ENCODE results near the gene EMP1. TPM values are rescaled to one million over a fixed set of nuclear protein-coding genes. Genes with fewer than 3 reads are reported as not detected.

EMP1 gene
- total RNA-seq, 1 donor from 2014 or later: 286 TPM

DNA sequence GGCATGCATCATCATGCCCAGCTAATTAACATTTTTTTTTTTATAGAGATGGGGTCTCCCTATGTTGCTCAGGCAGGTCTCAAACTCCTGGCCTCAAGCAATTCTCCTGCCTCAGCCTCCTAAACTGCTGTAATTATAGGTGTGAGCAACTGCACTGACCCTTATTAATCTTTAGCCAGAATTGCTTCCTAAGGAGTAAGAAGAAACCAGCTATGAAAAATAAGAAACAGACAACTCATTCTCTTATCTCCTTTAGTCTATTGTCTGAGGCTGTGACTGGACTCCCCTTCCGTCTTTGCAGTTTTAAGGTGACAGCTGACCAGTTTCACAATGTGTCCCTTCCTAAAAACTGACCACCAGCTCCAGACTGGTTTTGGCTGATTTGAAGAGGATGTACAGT, 52.4 kb downstream of the EMP1 start:
- intact Hi-C loops (cut with DNase I): no loop called here

GRCh38 chr12:13250416-13250815, 53.9 kb downstream of the EMP1 start:
- ATAC-seq: no peak
- intact Hi-C loops (cut with DNase I): no loop called here

More for the DNA sequence above, 52.4 kb downstream of the EMP1 start:
- no peak for TF ChIP-seq CTCF (IDR thresholded peaks at IDR 0.05)
- DNase-seq: no peak
- H3K27me3 ChIP-seq: no peaks in the 10 kb centered on the region
- H3K4me1 ChIP-seq: no peaks in the 10 kb centered on the region
- no peak for ATAC-seq
- no peaks in the 10 kb centered on the region for H3K36me3 ChIP-seq
- no peaks in the 10 kb centered on the region for H3K9me3 ChIP-seq
- no peak overlapping the region for H3K4me3 ChIP-seq
- no peak overlapping the region for H3K27ac ChIP-seq

DNA sequence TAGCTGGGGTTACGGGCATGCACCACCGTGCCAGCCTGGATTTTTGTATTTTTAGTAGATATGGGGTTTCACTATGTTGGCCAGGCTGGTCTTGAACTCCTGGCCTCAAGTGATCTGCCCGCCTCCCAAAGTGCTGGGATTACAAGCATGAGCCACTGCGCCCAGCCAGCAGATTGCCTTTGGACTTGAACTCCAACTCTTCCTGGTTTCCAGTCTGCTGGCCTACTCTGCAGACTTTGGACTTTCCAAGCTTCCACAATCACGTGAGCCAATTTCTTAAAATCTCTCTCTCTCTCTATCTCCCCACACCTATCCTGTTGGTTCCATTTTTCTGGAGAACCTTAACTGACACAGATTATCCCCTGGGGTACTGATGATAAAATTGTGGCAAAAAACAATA, 55.0 kb downstream of the EMP1 start:
- DNase-seq: no peak
- no peak for ATAC-seq
- Histone ChIP-seq H3K4me1 (peaks cover 5% of the 10 kb centered on the region), H3K36me3 (no peaks in the 10 kb centered on the region), H3K27ac (no peak overlapping the region), H3K4me3 (no peak overlapping the region), H3K9me3 (no peaks in the 10 kb centered on the region), H3K27me3 (no peaks in the 10 kb centered on the region)
- no peak for TF ChIP-seq CTCF (IDR thresholded peaks at IDR 0.05)
- intact Hi-C loops (cut with DNase I): no loop called here

More at GRCh38 chr12:13250416-13250815, 53.9 kb downstream of the EMP1 start:
- no peaks in the 10 kb centered on the region for H3K9me3 ChIP-seq
- H3K36me3 ChIP-seq: no peaks in the 10 kb centered on the region
- H3K4me1 ChIP-seq: no peaks in the 10 kb centered on the region
- H3K4me3 ChIP-seq: no peak overlapping the region
- DNase-seq: no peak
- no peaks in the 10 kb centered on the region for H3K27me3 ChIP-seq
- TF ChIP-seq CTCF (IDR thresholded peaks at IDR 0.05): no peak
- H3K27ac ChIP-seq: no peak overlapping the region

DNA sequence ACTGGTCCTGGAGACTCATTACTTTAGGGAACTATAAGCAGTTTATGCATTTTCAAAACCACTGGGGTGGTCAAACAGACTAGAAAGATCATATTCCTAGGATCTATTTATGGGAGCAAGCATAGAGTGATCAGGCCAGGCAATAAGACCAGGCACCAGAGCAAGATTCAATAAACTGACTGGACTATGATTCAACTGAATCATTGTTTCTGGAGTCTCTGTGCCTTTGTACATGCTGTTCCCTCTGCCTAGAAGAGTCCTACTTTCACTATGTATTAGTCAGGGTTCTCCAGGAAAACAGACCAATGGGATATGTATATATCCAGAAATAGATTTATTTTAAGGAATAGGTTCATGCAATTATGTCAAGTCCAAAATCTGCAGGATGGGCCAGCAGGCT, 55.5 kb downstream of the EMP1 start:
- no peak overlapping the region for H3K27ac ChIP-seq
- H3K36me3 ChIP-seq: no peaks in the 10 kb centered on the region
- intact Hi-C loops (cut with DNase I): no loop called here
- H3K4me3 ChIP-seq: no peak overlapping the region
- no peak for TF ChIP-seq CTCF (IDR thresholded peaks at IDR 0.05)
- no peaks in the 10 kb centered on the region for H3K9me3 ChIP-seq
- ATAC-seq (no peak), DNase-seq (no peak)
- no peaks in the 10 kb centered on the region for H3K27me3 ChIP-seq
- H3K4me1 ChIP-seq: peaks cover 5% of the 10 kb centered on the region

DNA sequence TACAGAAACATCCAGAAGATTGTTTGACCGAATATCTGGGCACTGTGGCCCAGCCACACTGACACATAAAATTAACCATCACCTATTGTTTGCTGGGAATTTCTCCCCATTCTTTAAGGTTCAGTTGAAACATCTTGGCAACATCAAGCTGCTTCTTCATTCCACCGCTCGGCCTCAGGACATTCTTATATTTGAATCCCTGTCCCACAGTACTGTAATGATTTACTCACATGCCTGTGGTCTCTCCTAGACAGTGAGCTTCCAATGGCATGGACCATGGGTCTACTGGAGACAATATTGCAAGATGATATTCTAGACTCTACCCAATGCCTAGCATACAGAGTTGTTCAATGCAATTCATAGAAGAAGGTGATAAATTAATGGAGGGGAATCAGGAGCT, 56.1 kb downstream of the EMP1 start:
- Histone ChIP-seq H3K4me1 (peaks cover 5% of the 10 kb centered on the region), H3K9me3 (no peaks in the 10 kb centered on the region), H3K4me3 (no peak overlapping the region), H3K36me3 (no peaks in the 10 kb centered on the region), H3K27me3 (no peaks in the 10 kb centered on the region), H3K27ac (no peak overlapping the region)
- no peak for ATAC-seq
- DNase-seq: no peak
- no peak for TF ChIP-seq CTCF (IDR thresholded peaks at IDR 0.05)
- intact Hi-C loops (cut with DNase I): no loop called here

Data from upper lobe of right lung (tissue), 1 donor.